NCI-H2196 treated with DMSO at 0.1 percent for 48 hours (cell line): ENCODE data around the gene STX2.
A peak's percentile ranks its signal among the peaks of the same experiment; 100 is the strongest.

Experiments
- DNase-seq: peaks from one replicate; lab custom pipeline; 2025; ENCODE audit not compliant: unreplicated experiment; lab: John Stamatoyannopoulos, UW

Gene STX2

DNA sequence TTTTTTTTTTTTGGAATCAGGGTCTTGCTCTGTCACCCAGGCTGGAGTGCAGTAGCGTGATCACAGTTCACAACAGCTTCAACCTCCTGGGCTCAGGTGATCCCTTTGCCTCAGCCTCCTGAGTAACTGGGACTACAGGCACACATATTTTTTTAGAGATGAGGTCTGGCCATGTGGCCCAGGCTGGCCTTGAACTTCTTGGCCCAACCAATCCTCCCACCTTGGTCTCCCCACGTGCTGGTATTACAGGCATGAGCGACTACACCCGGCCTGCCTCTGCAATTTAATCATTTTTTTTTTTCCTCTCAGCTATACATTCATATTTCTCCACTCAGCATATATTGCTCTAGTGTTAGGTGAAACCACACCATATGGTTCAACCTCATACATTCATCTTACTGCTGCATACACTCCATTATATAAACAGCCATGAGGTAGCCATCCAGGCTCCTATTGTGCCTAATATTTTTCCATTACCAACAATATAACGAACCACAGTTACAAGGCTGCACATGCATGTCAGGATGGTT lies 7.1 kb downstream of the STX2 start:
- no peak for DNase-seq

- DNase-seq = no peak
Measured at GRCh38 chr12:130831246-130831645, 7.8 kb downstream of the STX2 start.

- no peak for DNase-seq
Measured at GRCh38 chr12:130830246-130830551, 8.9 kb downstream of the STX2 start.

GRCh38 chr12:130829391-130830245 lies 9.4 kb downstream of the STX2 start:
- no peak for DNase-seq

GRCh38 chr12:130828895-130829294 lies 10.2 kb downstream of the STX2 start:
- no peak for DNase-seq

DNA sequence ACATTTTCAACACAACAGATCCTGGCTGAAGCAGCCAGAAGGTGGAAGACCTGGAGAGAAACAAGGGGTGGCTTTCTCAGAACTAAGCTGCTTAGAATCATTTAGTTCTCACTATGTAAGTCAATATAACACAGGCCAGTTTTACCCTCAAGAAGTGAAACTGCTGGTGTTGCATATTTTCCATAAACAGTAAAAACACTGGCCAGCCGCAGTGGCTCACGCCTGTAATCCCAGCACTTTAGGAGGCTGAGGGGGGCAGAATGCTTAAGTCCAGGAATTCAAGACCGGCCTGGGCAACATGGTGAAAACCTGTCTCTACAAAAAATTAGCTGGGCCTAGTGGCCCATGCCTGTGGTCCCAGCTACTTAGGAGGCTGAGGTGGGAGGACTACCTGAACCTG lies 11.6 kb downstream of the STX2 start:
- no peak for DNase-seq

DNA sequence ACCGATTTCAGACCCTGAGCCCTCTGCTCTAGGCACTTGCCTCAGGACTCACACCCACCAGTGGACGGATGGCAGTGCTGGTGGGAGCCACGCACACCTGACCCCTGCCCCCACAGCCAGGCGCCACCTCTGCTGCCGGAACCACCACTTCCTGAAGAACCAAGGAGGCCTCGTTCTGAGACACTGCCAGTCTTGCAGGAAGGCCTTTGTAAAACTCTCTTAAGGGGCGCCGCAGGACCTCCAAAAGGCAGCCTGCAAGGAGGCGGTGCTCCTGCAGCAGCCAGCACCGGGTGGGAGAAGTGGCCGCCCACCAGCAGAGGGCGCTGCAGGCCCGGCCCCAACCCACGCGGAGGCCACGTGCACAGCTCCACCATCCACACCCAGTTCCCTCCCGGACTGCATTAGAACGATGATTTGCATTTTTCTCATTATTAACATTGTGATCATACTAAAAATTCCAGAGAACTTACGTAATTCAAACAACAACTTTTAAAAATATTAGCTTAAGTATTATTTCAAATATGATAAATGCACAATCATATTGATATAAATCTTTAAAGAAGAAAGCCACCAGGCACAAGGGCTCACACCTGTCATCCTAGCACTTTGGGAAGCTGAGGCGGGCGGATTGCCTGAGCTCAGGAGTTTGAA lies 12.8 kb downstream of the STX2 start:
- DNase-seq = no peak

- no peak for DNase-seq
Measured at GRCh38 chr12:130825771-130826150, 13.3 kb downstream of the STX2 start.

DNA sequence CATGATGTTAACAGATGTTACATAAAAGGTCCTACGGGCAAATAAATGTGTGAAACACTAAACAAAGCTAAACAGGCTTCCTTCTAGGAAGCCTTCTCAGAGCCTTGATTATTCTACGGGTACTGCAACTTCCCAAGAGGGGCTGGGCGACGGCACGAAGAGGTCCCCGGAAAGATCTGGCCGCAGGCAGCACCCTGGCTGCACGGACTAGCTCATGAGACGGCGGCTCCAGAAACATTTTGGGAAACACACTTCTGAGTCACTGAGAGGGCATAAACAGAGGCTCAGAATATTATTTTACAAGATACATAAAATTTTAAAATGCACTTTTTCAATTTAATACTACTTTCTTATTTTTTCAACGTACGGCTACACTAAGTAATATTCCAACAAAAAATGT lies 19.4 kb downstream of the STX2 start:
- DNase-seq = no peak

GRCh38 chr12:130818635-130819576 lies 20.1 kb downstream of the STX2 start:
- peak; percentile 69 for DNase-seq

DNA sequence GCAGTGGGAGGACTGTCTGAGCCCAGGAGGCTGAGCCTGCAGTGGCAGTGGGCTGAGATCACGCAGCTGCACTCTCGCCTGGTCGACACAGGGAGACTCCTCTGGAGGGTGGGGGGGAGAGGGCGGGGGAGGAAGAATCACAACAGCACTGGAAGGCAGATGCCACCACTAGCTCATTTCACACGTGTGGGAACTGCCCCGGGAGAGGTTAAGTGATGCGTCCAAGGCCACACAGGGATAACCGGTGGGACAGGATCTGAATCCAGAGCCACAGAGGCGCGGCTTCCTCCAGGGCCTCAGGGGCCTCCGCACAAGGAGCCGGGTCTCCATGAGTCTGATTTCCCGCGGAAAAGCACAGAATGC lies 20.8 kb downstream of the STX2 start:
- peak; percentile 16 for DNase-seq

- no peak for DNase-seq
Measured at GRCh38 chr12:130817804-130818203, 21.2 kb downstream of the STX2 start.

GRCh38 chr12:130816097-130816496 lies 23.0 kb downstream of the STX2 start:
- no peak for DNase-seq

GRCh38 chr12:130815028-130815741 lies 23.9 kb downstream of the STX2 start:
- no peak for DNase-seq

DNA sequence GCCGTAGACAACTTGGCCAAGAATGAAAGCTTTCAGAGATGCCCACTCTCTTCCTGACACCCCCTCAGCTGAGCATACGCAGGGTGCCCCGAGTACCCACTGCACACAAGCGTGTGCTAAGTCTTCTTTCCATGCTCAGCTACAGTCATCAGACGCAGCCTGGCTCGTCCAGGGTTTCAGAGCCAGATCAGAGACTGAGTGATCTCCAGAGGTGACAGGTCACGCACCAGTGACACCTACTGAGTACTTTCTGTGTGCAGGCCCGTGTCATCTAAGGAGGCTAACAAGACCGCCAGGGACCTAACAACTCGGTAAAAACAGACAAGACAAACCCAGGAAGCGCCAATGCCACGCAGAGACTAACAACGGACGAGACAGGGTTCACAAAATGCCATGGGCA lies 25.1 kb downstream of the STX2 start:
- DNase-seq = no peak

GRCh38 chr12:130813436-130813835 lies 25.6 kb downstream of the STX2 start:
- DNase-seq = no peak

- DNase-seq = no peak
Measured at GRCh38 chr12:130809791-130810190, 29.3 kb downstream of the STX2 start.

DNA sequence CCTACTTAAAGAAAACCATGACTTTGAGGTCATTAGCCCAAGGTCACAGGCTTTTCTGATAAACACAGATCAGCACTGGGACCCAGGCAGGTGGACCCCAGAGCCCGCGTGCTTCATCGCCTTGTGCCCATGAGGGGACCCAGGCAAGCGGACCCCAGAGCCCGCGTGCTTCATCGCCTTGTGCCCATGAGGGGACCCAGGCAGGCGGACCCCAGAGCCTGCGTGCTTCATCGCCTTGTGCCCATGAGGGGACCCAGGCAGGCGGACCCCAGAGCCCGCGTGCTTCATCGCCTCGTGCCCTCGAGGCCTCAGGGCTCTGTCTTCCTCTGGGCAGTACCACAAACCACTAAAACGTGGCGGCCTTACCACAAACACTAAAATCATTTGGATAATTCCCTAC lies 31.7 kb downstream of the STX2 start:
- DNase-seq = no peak

- no peak for DNase-seq
Measured at GRCh38 chr12:130806574-130806973, 32.5 kb downstream of the STX2 start.

GRCh38 chr12:130805635-130806034 lies 33.4 kb downstream of the STX2 start:
- DNase-seq = no peak

DNA sequence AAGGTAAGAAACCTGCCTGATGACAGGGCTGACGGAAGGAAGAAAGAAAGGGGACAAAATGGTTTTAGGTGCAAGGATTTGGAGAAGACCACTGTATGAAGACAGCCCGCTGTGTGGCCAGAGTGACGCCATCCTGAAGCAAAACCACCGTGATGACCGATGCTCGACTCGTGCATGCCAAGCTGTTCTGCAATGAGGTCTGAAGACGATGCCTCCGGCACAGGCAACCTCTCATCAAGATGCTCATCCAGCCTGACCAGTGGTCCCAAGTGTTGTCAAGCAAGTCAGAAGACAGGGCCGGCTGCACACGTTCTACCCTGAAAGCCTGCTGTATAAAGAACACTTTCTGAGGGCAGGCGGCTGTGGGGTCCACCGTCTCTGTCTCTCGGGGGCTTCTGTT lies 34.8 kb downstream of the STX2 start:
- no peak for DNase-seq
